Vagina (tissue), 2 donors: Measurements from ENCODE around the gene DELE1.

Experiments
- CTCF ChIP-seq, 3 experiments: fragments of 450-650 bp in 2 of 3; fragments of 200-600 bp in 1 of 3; sonication (generic) in 1 of 3; IDR thresholded peaks; one replicate each; pipeline ENCODE4 v1.5.1; 2017 to 2019; ENCODE audit warnings: antibody characterized with exemption in 3 of 3, mild to moderate bottlenecking in 2 of 3, moderate library complexity in 2 of 3
- POLR2AphosphoS5 ChIP-seq, 2 donors: sonication (generic); formaldehyde crosslinking; IDR thresholded peaks; one replicate each; pipeline ENCODE4 v1.9.0; 2017; ENCODE audit warnings: antibody characterized with exemption in 2 of 2, mild to moderate bottlenecking in 2 of 2, low read depth in 1 of 2; ENCODE audit not compliant: insufficient read depth in 1 of 2

GRCh38 chr5:141986072-141986471 is 62.4 kb downstream of the DELE1 start:
- TF ChIP-seq CTCF (IDR thresholded peaks at IDR 0.05): no peak
- no peak for TF ChIP-seq POLR2AphosphoS5 (IDR thresholded peaks at IDR 0.05; ENCODE audit: insufficient read depth in 1 of 2, low read depth in 1 of 2)
